Neural cell (in vitro differentiated cells): Measurements from ENCODE around the gene PCDHGC3. TPM values are rescaled to one million over a fixed set of nuclear protein-coding genes. Genes with fewer than 3 reads are reported as not detected.

Experiments used
- H2AFZ ChIP-seq: fragments of 200-600, 300-800 bp; sonication (generic), shearing (Covaris generic); 2 replicates; pipeline ENCODE4 v1.6.0; 2014; ENCODE audit warnings: low read depth, mild to moderate bottlenecking, antibody characterized with exemption, low read length, moderate library complexity
- H3F3A ChIP-seq: fragments of 200-600 bp; shearing (Covaris generic); 2 replicates; pipeline ENCODE4 v1.6.1; 2016; ENCODE audit warnings: mild to moderate bottlenecking, moderate library complexity, mixed read lengths, antibody characterized with exemption, low read length; ENCODE audit not compliant: insufficient read depth, poor library complexity, severe bottlenecking
- H3K27ac ChIP-seq: fragments of 200-600, 300-800 bp; sonication (generic), shearing (Covaris generic); 2 replicates; pipeline ENCODE4 v1.5.1; 2014; ENCODE audit warnings: mild to moderate bottlenecking, low read length, moderate library complexity
- H3K27me3 ChIP-seq: fragments of 300-800, 200-600 bp; sonication (generic), shearing (Covaris generic); 2 replicates; pipeline ENCODE4 v1.6.0; 2014; ENCODE audit warnings: mild to moderate bottlenecking, low read depth, low read length, moderate library complexity; ENCODE audit not compliant: insufficient read depth
- H3K36me3 ChIP-seq: fragments of 300-800, 200-600 bp; sonication (generic), shearing (Covaris generic); 2 replicates; pipeline ENCODE4 v1.5.1; 2014; ENCODE audit warnings: mild to moderate bottlenecking, antibody characterized with exemption, low read length, moderate library complexity; ENCODE audit not compliant: insufficient read depth
- H3K4me2 ChIP-seq: fragments of 300-800, 200-600 bp; sonication (generic), shearing (Covaris generic); 2 replicates; pipeline ENCODE4 v1.6.0; 2014; ENCODE audit warnings: mild to moderate bottlenecking, low read length
- H3K4me3 ChIP-seq: fragments of 300-800, 200-600 bp; sonication (generic), shearing (Covaris generic); 2 replicates; pipeline ENCODE4 v1.5.1; 2014; ENCODE audit warnings: mild to moderate bottlenecking, low read length, moderate library complexity
- H3K79me2 ChIP-seq: fragments of 200-600 bp; shearing (Covaris generic); replicated peaks from 2 replicates; pipeline ENCODE4 v1.6.0; 2014; ENCODE audit warnings: mild to moderate bottlenecking, low read length, moderate library complexity; ENCODE audit not compliant: insufficient read depth
- H3K9ac ChIP-seq: fragments of 300-800, 200-600 bp; sonication (generic), shearing (Covaris generic); 2 replicates; pipeline ENCODE4 v1.6.1; 2016; ENCODE audit warnings: mild to moderate bottlenecking, low read length, mixed read lengths
- H3K9me2 ChIP-seq: fragments of 200-600 bp; shearing (Covaris generic); 2 replicates; pipeline ENCODE4 v1.6.1; 2016; ENCODE audit warnings: mild to moderate bottlenecking, low read length, mixed read lengths; ENCODE audit not compliant: insufficient read depth
- H3K9me3 ChIP-seq: fragments of 200-600, 300-800 bp; sonication (generic), shearing (Covaris generic); 2 replicates; pipeline ENCODE4 v1.6.1; 2016; ENCODE audit warnings: mild to moderate bottlenecking, mixed run types, low read length, moderate library complexity, mixed read lengths
- H4K20me1 ChIP-seq: fragments of 200-600 bp; shearing (Covaris generic); 2 replicates; pipeline ENCODE4 v1.6.1; 2016; ENCODE audit warnings: mild to moderate bottlenecking, mixed run types; ENCODE audit not compliant: insufficient read depth
- CTCF ChIP-seq: fragments of 450-650 bp; IDR thresholded peaks from 2 replicates; pipeline ENCODE4 v1.5.1; 2014; ENCODE audit warnings: antibody characterized with exemption, mild to moderate bottlenecking, moderate library complexity; ENCODE audit not compliant: poor library complexity, severe bottlenecking
- EP300 ChIP-seq: fragments of 450-650 bp; conservative IDR thresholded peaks from 2 replicates; pipeline ENCODE4 v1.6.1; 2014; ENCODE audit warnings: antibody characterized with exemption, mild to moderate bottlenecking, moderate library complexity; ENCODE audit not compliant: poor library complexity, severe bottlenecking
- EZH2 ChIP-seq: fragments of 200-600, 300-800 bp; shearing (Covaris generic), sonication (generic); IDR thresholded peaks from 2 replicates; pipeline ENCODE4 v1.6.1; 2014; ENCODE audit warnings: antibody characterized with exemption, low read length, borderline replicate concordance, mild to moderate bottlenecking; ENCODE audit not compliant: insufficient read depth, poor library complexity, severe bottlenecking
- MXI1 ChIP-seq: fragments of 450-650 bp; conservative IDR thresholded peaks from 2 replicates; pipeline ENCODE4 v1.6.1; 2014; ENCODE audit warnings: antibody characterized with exemption, mild to moderate bottlenecking; ENCODE audit not compliant: poor library complexity, severe bottlenecking
- POLR2AphosphoS5 ChIP-seq: IDR thresholded peaks from 2 replicates; pipeline ENCODE4 v1.6.1; 2012
- RAD21 ChIP-seq: fragments of 450-650 bp; conservative IDR thresholded peaks from 2 replicates; pipeline ENCODE4 v1.6.1; 2014; ENCODE audit warnings: antibody characterized with exemption, mild to moderate bottlenecking, moderate library complexity
- REST ChIP-seq: IDR thresholded peaks from 2 replicates; pipeline ENCODE4 v1.6.1; 2012; ENCODE audit warnings: borderline replicate concordance
- SMC3 ChIP-seq: fragments of 450-650 bp; conservative IDR thresholded peaks from 2 replicates; pipeline ENCODE4 v1.6.1; 2014; ENCODE audit warnings: antibody characterized with exemption, mild to moderate bottlenecking, moderate library complexity; ENCODE audit not compliant: poor library complexity
- TAF1 ChIP-seq: IDR thresholded peaks from 2 replicates; pipeline ENCODE4 v1.6.1; 2012; ENCODE audit warnings: low read depth
- polyA plus RNA-seq: library from polyadenylated mRNA; depleted of rRNA; stranded (reverse); fragments of >200 nt; gene quantifications from 2 replicates; pipeline ENCODE4 v1.2.3, GENCODE V29; 2014

The PCDHGC3 gene
- polyA plus RNA-seq, 1 donor from 2014 or later, result 2.1 TPM

- peaks cover 24% of the 10 kb centered on the region for H3K9me3 ChIP-seq
- H3K36me3 ChIP-seq, result peaks cover 22% of the 10 kb centered on the region
- no peak overlapping the region for H3K27ac ChIP-seq
- no peaks in the 10 kb centered on the region for H3K9me2 ChIP-seq
- no peaks in the 10 kb centered on the region for H4K20me1 ChIP-seq
- H3K4me2 ChIP-seq, result no peak overlapping the region
- H3F3A ChIP-seq, result no peaks in the 10 kb centered on the region
- peak overlapping the region; percentile 58 for H3K4me3 ChIP-seq
- H3K27me3 ChIP-seq, result no peaks in the 10 kb centered on the region
- TF ChIP-seq CTCF, result no peak
- TF ChIP-seq POLR2AphosphoS5, result no peak
- TF ChIP-seq RAD21, result no peak
- no peak for TF ChIP-seq SMC3
- no peak for TF ChIP-seq MXI1
- TF ChIP-seq EP300, result no peak
- no peak overlapping the region for H2AFZ ChIP-seq
- H3K9ac ChIP-seq, result peak overlapping the region; percentile 71
- H3K79me2 ChIP-seq, result peaks cover 9% of the 10 kb centered on the region
Measured at GRCh38 chr5:141495453-141495811, 19.7 kb downstream of the PCDHGC3 start.

GRCh38 chr5:141496038-141496437, 20.3 kb downstream of the PCDHGC3 start:
- TF ChIP-seq EZH2 (no peak), REST (no peak), MXI1 (no peak), CTCF (no peak), POLR2AphosphoS5 (no peak), RAD21 (no peak), SMC3 (no peak), EP300 (no peak), TAF1 (no peak)
- Histone ChIP-seq H3K79me2 (peaks cover 9% of the 10 kb centered on the region), H3K27ac (no peak overlapping the region), H2AFZ (no peak overlapping the region), H3K9me3 (peaks cover 18% of the 10 kb centered on the region), H3K4me2 (no peak overlapping the region), H3K4me3 (no peak overlapping the region), H3K36me3 (peaks cover 16% of the 10 kb centered on the region), H3F3A (no peaks in the 10 kb centered on the region), H4K20me1 (no peaks in the 10 kb centered on the region), H3K9ac (no peak overlapping the region), H3K9me2 (no peaks in the 10 kb centered on the region), H3K27me3 (no peaks in the 10 kb centered on the region)
